Measurements from ENCODE around the gene RBCK1. TPM values are rescaled to one million over a fixed set of nuclear protein-coding genes. Genes with fewer than 3 reads are reported as not detected.

RBCK1 gene
- total RNA-seq, 1 experiment from 2014 or later = 46.8 TPM

DNA sequence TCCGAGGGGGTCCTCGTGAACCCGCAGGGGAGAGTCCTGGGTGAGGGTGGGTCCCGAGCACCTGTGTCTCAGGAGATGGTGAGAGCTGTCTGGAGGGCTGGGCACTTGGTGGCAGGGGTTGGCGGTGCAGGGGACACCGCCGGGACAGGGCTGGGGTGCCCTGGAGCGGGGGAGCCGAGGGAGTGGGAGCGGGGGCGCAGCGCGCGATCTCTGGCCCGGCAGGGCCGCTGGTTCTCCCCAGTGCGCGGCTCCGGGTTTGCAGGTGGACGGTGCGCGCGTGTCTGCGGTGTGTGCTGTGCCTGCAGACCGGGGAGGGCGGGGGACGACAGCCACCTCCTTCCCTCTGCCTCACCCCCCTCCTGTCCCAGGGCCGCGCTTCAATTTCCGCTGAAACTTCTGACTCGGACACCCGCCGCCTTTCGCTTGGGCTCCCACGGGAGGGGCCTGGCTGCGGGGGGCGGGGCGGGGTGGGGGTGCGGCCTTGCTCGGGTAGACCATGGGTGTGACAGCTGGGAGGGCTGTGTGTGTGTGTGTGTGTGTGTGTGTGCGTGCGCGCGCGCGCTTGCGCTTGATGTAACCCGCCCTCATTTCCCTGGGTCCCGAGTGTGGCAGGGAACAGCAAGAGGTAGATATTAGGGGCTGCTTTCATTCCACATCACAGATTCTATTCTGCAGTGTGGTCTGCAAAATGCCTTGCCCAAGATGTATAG is 26.4 kb upstream of the RBCK1 start:
- Histone ChIP-seq H3K9ac (ENCODE audit: extremely low read depth, insufficient read length, low read length) (peak overlapping the region; percentile 4), H3K27ac (ENCODE audit: insufficient read length, low read depth, low read length) (no peak overlapping the region), H3T11ph (ENCODE audit: low read length) (no peak overlapping the region), H3K79me1 (ENCODE audit: insufficient read depth, low read depth, low read length, poor library complexity, severe bottlenecking) (no peaks in the 10 kb centered on the region), H3K23me2 (ENCODE audit: insufficient read length, low read depth, low read length, poor library complexity, severe bottlenecking) (peaks cover 12% of the 10 kb centered on the region), H2BK15ac (ENCODE audit: low read depth, low read length) (no peak overlapping the region), H2BK5ac (ENCODE audit: insufficient read length, low read length) (no peak overlapping the region), H3K4me2 (ENCODE audit: insufficient read depth, insufficient read length, low read length) (peak overlapping the region; percentile 67), H4K20me1 (ENCODE audit: control insufficient read depth, insufficient read depth, insufficient read length) (no peaks in the 10 kb centered on the region), H3K23ac (ENCODE audit: insufficient read length, low read depth, low read length) (no peak overlapping the region), H4K5ac (ENCODE audit: insufficient read length, low read depth, low read length) (no peak overlapping the region), H2AFZ (ENCODE audit: low read length) (no peak overlapping the region), H3K79me2 (ENCODE audit: insufficient read depth, low read length) (peaks cover 2% of the 10 kb centered on the region; the same call in 1 of the 2 replicates), H3K4ac (ENCODE audit: low read depth, low read length) (no peak overlapping the region), H3K27me3 (ENCODE audit: insufficient read depth, low read length) (no peaks in the 10 kb centered on the region), H3K4me1 (ENCODE audit: insufficient read depth, low read length) (no peaks in the 10 kb centered on the region; the same call in 1 of the 2 replicates), H3K14ac (ENCODE audit: insufficient read depth, low read length) (no peak overlapping the region), H2BK120ac (ENCODE audit: low read depth, low read length, poor library complexity, severe bottlenecking) (no peak overlapping the region), H2BK12ac (ENCODE audit: insufficient read length, low read depth, low read length) (no peak overlapping the region), H3K18ac (ENCODE audit: insufficient read length, low read depth, low read length) (no peak overlapping the region), H4K91ac (ENCODE audit: insufficient read length, low read depth, low read length) (no peak overlapping the region), H2AK5ac (ENCODE audit: insufficient read length, low read length) (no peak overlapping the region), H2BK20ac (ENCODE audit: low read depth, low read length, poor library complexity, severe bottlenecking) (no peak overlapping the region), H3K9me3 (ENCODE audit: control insufficient read depth, low read depth, low read length) (no peaks in the 10 kb centered on the region), H4K8ac (replicated peaks; ENCODE audit: insufficient read length, low read depth, low read length) (no peak overlapping the region), H3K56ac (ENCODE audit: insufficient read length, low read depth, low read length) (no peak overlapping the region)
- H3K27ac Mint-ChIP-seq = no peak overlapping the region
- H3K4me3 Mint-ChIP-seq = peak overlapping the region; percentile 73 to 85
- no CpG with 5 or more reads among the region's 49 CpGs for WGBS (ENCODE audit: extremely low coverage, insufficient read length, low lambda C conversion rate)
- H3K4me1 Mint-ChIP-seq = peaks cover 6 to 12% of the 10 kb centered on the region in 2 experiments; a peak in 3 of 4 replicates
- H3K27me3 Mint-ChIP-seq (ENCODE audit: low read depth) = peaks cover 4% of the 10 kb centered on the region
- peaks cover 0 to 6% (median 0%) of the 10 kb centered on the region in 3 experiments; a peak in 2 of 7 replicates for H3K36me3 Mint-ChIP-seq (ENCODE audit: insufficient read depth in 1 of 3, low read depth in 3 of 3)
- TF ChIP-seq, protein P1, sequence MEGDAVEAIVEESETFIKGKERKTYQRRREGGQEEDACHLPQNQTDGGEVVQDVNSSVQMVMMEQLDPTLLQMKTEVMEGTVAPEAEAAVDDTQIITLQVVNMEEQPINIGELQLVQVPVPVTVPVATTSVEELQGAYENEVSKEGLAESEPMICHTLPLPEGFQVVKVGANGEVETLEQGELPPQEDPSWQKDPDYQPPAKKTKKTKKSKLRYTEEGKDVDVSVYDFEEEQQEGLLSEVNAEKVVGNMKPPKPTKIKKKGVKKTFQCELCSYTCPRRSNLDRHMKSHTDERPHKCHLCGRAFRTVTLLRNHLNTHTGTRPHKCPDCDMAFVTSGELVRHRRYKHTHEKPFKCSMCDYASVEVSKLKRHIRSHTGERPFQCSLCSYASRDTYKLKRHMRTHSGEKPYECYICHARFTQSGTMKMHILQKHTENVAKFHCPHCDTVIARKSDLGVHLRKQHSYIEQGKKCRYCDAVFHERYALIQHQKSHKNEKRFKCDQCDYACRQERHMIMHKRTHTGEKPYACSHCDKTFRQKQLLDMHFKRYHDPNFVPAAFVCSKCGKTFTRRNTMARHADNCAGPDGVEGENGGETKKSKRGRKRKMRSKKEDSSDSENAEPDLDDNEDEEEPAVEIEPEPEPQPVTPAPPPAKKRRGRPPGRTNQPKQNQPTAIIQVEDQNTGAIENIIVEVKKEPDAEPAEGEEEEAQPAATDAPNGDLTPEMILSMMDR (conservative IDR thresholded peaks at IDR 0.05) = no peak
- DNase-seq = peak; percentile 68
- H3K9me3 Mint-ChIP-seq = no peaks in the 10 kb centered on the region

Measured in H9 (cell line).